Thyroid gland (tissue), 4 donors: ENCODE measurements around the gene IFT27. TPM values are rescaled to one million over a fixed set of nuclear protein-coding genes. Genes with fewer than 3 reads are reported as not detected.

ENCODE experiments used
- DNase-seq, 2 donors: peaks; one replicate each; pipeline ENCODE4 v3.0.0-alpha.2; 2019
- H3K27ac ChIP-seq, 3 donors: fragments of 200-600 bp; sonication (generic); 1 replicate in 2 of 3; 2 replicates in 1 of 3; pipeline ENCODE4 v1.5.1; 2016 to 2019; ENCODE audit warnings: mild to moderate bottlenecking in 1 of 3, moderate library complexity in 1 of 3
- H3K27me3 ChIP-seq: fragments of 200-600 bp; sonication (generic); one replicate; pipeline ENCODE4 v1.5.1; 2019
- H3K36me3 ChIP-seq, 2 donors: fragments of 200-600 bp; sonication (generic); one replicate each; pipeline ENCODE4 v1.5.1; 2016 to 2019
- H3K4me1 ChIP-seq, 2 donors: fragments of 200-600 bp; sonication (generic); one replicate each; pipeline ENCODE4 v1.5.1; 2017 to 2019
- H3K4me3 ChIP-seq, 3 donors: fragments of 200-600 bp; sonication (generic); replicated peaks in 1 of 3; 1 replicate in 2 of 3; 2 replicates in 1 of 3; pipeline ENCODE4 v1.5.1; 2016; ENCODE audit warnings: mild to moderate bottlenecking in 1 of 3
- H3K9me3 ChIP-seq: fragments of 200-600 bp; sonication (generic); one replicate; pipeline ENCODE4 v1.5.1; 2017
- CTCF ChIP-seq, 6 experiments: fragments of 200-600 bp in 3 of 6; fragments of 450-650 bp in 3 of 6; sonication (generic) in 3 of 6; IDR thresholded peaks; one replicate each; pipeline ENCODE4 v1.5.1; 2016 to 2019; ENCODE audit warnings: antibody characterized with exemption in 6 of 6, mild to moderate bottlenecking in 2 of 6, inconsistent platforms in 1 of 6, moderate library complexity in 1 of 6
- POLR2A ChIP-seq, 2 donors: fragments of 450-650 bp; IDR thresholded peaks; one replicate each; pipeline ENCODE4 v1.6.1; 2017; ENCODE audit warnings: antibody characterized with exemption in 2 of 2, mild to moderate bottlenecking in 2 of 2, moderate library complexity in 1 of 2
- WGBS, 2 donors: methylation state at CpG; one replicate each; pipeline ENCODE4 v1.1.5; 2017; 5-methylcytosine and 5-hydroxymethylcytosine counted together
- intact Hi-C: fragments of 100-400 bp; cut with DNase I; formaldehyde crosslinking; loops from one replicate; pipeline ENCODE4 v1.15.1; 2023
- total RNA-seq, 4 donors: library from RNA; depleted of rRNA; stranded (reverse); fragments of >200 nt; gene quantifications; one replicate each; pipeline ENCODE4 v1.2.3, GENCODE V29; 2016

Gene IFT27
- total RNA-seq, 4 donors from 2014 or later, result 25.1 to 39.2 (median 36.3) TPM

- TF ChIP-seq CTCF (IDR thresholded peaks at IDR 0.05), result no peak
- TF ChIP-seq POLR2A (IDR thresholded peaks at IDR 0.05), result no peak
- no peak overlapping the region for H3K4me3 ChIP-seq
- 94 to 95% methylated on average over 13 of the region's 13 CpGs for WGBS, 2 donors
- no peak for DNase-seq
- peaks cover 0 to 4% of the 10 kb centered on the region in 2 donors for H3K36me3 ChIP-seq
- intact Hi-C loops, result no loop called here
- no peaks in the 10 kb centered on the region for H3K27me3 ChIP-seq
- no peak overlapping the region for H3K27ac ChIP-seq
- H3K9me3 ChIP-seq, result no peaks in the 10 kb centered on the region
- H3K4me1 ChIP-seq, result peaks cover 10 to 44% of the 10 kb centered on the region in 2 donors
Observed at GRCh38 chr22:36768616-36769015, 7.3 kb downstream of the IFT27 start.

GRCh38 chr22:36768141-36768540 lies 7.8 kb downstream of the IFT27 start:
- WGBS, 2 donors, result 91 to 93% methylated on average over 5 of the region's 5 CpGs
- H3K27me3 ChIP-seq, result no peaks in the 10 kb centered on the region
- peaks cover 0 to 4% of the 10 kb centered on the region in 2 donors for H3K36me3 ChIP-seq
- intact Hi-C loops, result no loop called here
- peaks cover 11 to 46% of the 10 kb centered on the region in 2 donors for H3K4me1 ChIP-seq
- no peak for TF ChIP-seq CTCF (IDR thresholded peaks at IDR 0.05)
- TF ChIP-seq POLR2A (IDR thresholded peaks at IDR 0.05), result no peak
- H3K27ac ChIP-seq, result no peak overlapping the region
- DNase-seq, result no peak
- H3K4me3 ChIP-seq, result no peak overlapping the region
- H3K9me3 ChIP-seq, result no peaks in the 10 kb centered on the region

- Histone ChIP-seq H3K9me3 (no peaks in the 10 kb centered on the region), H3K4me1 (peaks cover 7 to 46% of the 10 kb centered on the region in 2 donors), H3K27ac (no peak overlapping the region), H3K4me3 (no peak overlapping the region), H3K36me3 (peaks cover 0 to 4% of the 10 kb centered on the region in 2 donors), H3K27me3 (no peaks in the 10 kb centered on the region)
- intact Hi-C loops, result no loop called here
- 86 to 92% methylated on average over 10 of the region's 10 CpGs for WGBS, 2 donors
- no peak for TF ChIP-seq CTCF (IDR thresholded peaks at IDR 0.05)
- TF ChIP-seq POLR2A (IDR thresholded peaks at IDR 0.05), result no peak
- DNase-seq, result no peak
Observed at GRCh38 chr22:36767035-36767775, 8.7 kb downstream of the IFT27 start.

GRCh38 chr22:36765943-36766450 lies 9.9 kb downstream of the IFT27 start:
- 84 to 88% methylated on average over 11 of the region's 11 CpGs for WGBS, 2 donors
- Histone ChIP-seq H3K27me3 (no peaks in the 10 kb centered on the region), H3K36me3 (peaks cover 0 to 4% of the 10 kb centered on the region in 2 donors), H3K9me3 (no peaks in the 10 kb centered on the region), H3K27ac (no peak overlapping the region), H3K4me1 (peaks cover 5 to 34% of the 10 kb centered on the region in 2 donors), H3K4me3 (no peak overlapping the region)
- TF ChIP-seq POLR2A (IDR thresholded peaks at IDR 0.05) (no peak), CTCF (IDR thresholded peaks at IDR 0.05) (no peak)
- DNase-seq, result no peak
- intact Hi-C loops, result no loop called here
